ENCODE results near the gene PKD1. TPM values are rescaled to one million over a fixed set of nuclear protein-coding genes. Genes with fewer than 3 reads are reported as not detected.

The PKD1 gene
- total RNA-seq, 1 donor from 2014 or later = 183 TPM

DNA sequence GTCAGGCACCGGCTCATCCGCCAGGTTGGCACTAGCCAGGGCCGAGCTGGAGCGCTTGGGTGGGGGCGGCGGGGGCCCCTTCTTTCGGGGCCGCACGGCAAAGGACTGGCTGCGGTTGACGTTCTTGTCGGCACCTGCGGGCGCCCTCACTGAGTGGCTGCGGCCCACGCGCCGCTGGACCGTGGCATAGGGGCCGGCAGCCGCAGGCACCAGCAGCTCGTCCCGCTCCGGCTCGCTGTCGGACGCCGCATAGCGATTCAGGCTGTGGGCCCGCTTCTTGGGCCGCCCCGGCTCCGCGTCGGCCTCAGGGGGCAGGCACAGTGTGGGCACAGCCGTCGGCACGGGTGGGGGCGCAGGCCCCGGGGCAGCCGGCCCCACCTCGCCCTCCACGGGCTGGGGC is 44.8 kb upstream of the PKD1 start:
- Mint-ChIP-seq H3K36me3 (peaks cover 10% of the 10 kb centered on the region), H3K4me3 (no peak overlapping the region), H3K9me3 (no peaks in the 10 kb centered on the region), H3K4me1 (no peaks in the 10 kb centered on the region), H3K27me3 (ENCODE audit: low read depth) (no peaks in the 10 kb centered on the region), H3K27ac (no peak overlapping the region)
- TF ChIP-seq, protein P1, sequence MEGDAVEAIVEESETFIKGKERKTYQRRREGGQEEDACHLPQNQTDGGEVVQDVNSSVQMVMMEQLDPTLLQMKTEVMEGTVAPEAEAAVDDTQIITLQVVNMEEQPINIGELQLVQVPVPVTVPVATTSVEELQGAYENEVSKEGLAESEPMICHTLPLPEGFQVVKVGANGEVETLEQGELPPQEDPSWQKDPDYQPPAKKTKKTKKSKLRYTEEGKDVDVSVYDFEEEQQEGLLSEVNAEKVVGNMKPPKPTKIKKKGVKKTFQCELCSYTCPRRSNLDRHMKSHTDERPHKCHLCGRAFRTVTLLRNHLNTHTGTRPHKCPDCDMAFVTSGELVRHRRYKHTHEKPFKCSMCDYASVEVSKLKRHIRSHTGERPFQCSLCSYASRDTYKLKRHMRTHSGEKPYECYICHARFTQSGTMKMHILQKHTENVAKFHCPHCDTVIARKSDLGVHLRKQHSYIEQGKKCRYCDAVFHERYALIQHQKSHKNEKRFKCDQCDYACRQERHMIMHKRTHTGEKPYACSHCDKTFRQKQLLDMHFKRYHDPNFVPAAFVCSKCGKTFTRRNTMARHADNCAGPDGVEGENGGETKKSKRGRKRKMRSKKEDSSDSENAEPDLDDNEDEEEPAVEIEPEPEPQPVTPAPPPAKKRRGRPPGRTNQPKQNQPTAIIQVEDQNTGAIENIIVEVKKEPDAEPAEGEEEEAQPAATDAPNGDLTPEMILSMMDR (IDR thresholded peaks at IDR 0.05; ENCODE audit: unreplicated experiment) = no peak
- DNase-seq (ENCODE audit: low spot score in 2 of 2, unreplicated experiment in 2 of 2) = no peak

DNA sequence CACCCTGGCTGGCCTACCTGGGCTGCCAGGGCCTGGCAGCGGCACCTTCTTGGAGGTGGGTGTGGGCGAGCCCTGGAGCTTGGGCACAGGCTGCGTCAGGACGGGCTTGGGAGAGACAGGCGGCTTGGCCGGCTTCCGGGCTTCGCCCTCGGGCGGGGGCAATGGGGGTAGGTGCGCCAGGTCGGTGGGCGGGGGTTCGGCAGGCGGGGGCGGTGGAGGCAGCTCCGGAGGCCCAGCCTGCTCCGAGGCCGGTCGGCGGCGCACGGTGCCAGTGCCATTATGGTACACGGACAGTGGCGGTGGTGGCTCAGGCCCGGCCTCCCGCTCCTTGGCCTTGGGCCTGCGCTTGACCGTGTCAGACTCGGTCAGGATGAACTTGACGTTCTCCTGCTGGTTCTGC is 43.9 kb upstream of the PKD1 start:
- Mint-ChIP-seq H3K27me3 (ENCODE audit: low read depth) (no peaks in the 10 kb centered on the region), H3K36me3 (peaks cover 10% of the 10 kb centered on the region), H3K9me3 (no peaks in the 10 kb centered on the region), H3K27ac (no peak overlapping the region), H3K4me3 (no peak overlapping the region), H3K4me1 (no peaks in the 10 kb centered on the region)
- TF ChIP-seq, protein P1 (IDR thresholded peaks at IDR 0.05; ENCODE audit: unreplicated experiment) = no peak
- no peak for DNase-seq (ENCODE audit: low spot score in 2 of 2, unreplicated experiment in 2 of 2)

DNA sequence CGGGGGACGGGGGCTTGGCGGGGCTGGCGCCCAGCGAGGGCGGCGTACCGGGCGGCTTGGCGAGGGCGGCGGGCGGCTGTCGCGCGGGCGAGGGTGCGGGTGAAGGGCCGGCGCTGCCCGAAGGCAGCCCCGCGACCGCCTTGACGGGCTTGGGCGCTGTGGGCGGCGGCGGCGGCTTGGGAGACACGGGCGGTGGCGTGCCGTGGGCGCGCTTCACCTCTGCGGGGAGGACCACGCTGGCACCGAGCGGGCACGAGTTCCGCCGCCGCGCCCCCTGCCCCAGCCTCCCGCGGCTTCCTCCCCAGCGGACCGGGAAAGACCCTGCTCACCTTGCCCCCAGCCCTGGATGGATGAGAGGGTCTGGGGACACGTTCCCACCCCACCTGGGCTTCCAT is 43.4 kb upstream of the PKD1 start:
- Mint-ChIP-seq H3K4me1 (no peaks in the 10 kb centered on the region), H3K4me3 (no peak overlapping the region), H3K27ac (no peak overlapping the region), H3K36me3 (peaks cover 12% of the 10 kb centered on the region), H3K27me3 (ENCODE audit: low read depth) (no peaks in the 10 kb centered on the region), H3K9me3 (no peaks in the 10 kb centered on the region)
- TF ChIP-seq, protein P1 (IDR thresholded peaks at IDR 0.05; ENCODE audit: unreplicated experiment) = no peak
- DNase-seq (ENCODE audit: low spot score in 2 of 2, unreplicated experiment in 2 of 2) = no peak

DNA sequence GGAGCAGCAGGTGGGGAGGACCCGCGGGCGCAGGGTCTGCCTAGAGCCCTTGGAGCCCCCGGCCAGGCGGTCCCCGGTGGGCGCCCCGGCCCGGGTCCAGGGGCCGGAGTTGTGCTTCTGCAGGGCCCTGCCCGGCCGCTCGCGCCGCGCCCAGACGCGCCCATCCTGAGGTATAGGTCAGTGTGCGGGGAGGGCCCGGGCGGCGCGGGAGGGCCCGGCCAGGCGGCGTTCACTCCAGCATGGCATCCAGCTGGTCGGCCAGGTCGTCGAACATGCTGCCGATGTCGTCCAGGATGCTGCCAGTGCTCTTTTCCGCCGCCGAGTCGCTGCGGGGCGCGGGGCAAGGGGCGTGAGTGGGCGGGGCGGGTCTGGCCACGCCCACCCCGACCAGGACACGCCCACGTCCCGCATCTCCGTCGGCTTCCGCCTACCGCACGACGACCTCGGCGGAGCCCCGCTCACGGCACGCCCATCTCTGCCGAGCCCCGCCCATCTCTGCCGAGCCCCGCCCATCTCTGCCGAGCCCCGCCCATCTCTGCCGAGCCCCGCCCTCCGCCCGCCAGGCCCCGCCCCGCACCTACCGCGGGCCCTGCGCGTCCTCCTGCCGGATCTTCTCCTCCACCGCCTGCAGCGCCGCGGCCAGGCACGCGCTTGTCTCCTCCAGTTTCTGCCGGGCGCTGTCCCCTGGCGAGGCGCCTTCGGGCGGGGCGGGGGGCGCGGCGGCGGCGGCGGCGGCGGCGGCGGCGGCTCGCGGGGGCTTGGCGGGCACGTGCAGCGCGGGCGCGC is 42.8 kb upstream of the PKD1 start:
- Mint-ChIP-seq H3K27ac (no peak overlapping the region), H3K27me3 (ENCODE audit: low read depth) (no peaks in the 10 kb centered on the region), H3K9me3 (no peaks in the 10 kb centered on the region), H3K36me3 (peaks cover 16% of the 10 kb centered on the region), H3K4me3 (no peak overlapping the region), H3K4me1 (no peaks in the 10 kb centered on the region)
- DNase-seq (ENCODE audit: low spot score in 2 of 2, unreplicated experiment in 2 of 2) = no peak
- TF ChIP-seq, protein P1 (IDR thresholded peaks at IDR 0.05; ENCODE audit: unreplicated experiment) = no peak

DNA sequence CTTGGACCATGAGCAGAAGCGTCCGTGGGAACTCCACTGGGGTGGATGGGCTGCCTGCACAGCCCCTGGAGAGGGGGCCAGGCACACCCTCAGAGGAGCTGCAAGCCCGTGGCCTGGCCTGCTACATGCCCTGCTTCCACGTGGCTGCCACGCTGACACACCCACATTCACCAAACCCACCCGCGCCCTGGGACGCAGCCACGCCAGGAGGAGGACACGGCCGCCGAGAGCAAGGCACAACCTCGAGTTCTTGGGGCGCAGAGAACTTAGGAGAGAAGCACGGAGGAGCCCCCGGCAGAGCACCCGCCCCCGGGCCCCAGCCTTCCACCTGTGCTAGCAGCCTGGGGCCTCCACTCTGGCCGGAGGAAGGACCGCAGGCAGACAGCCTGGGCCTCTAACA is 41.9 kb upstream of the PKD1 start:
- no peaks in the 10 kb centered on the region for H3K27me3 Mint-ChIP-seq (ENCODE audit: low read depth)
- DNase-seq (ENCODE audit: low spot score in 2 of 2, unreplicated experiment in 2 of 2) = no peak
- H3K36me3 Mint-ChIP-seq = peaks cover 18% of the 10 kb centered on the region
- H3K27ac Mint-ChIP-seq = no peak overlapping the region
- H3K9me3 Mint-ChIP-seq = no peaks in the 10 kb centered on the region
- H3K4me3 Mint-ChIP-seq = no peak overlapping the region
- no peaks in the 10 kb centered on the region for H3K4me1 Mint-ChIP-seq
- TF ChIP-seq, protein P1 (IDR thresholded peaks at IDR 0.05; ENCODE audit: unreplicated experiment) = no peak

Data from mesothelial cell of epicardium (in vitro differentiated cells).